Astrocyte (in vitro differentiated cells and primary cell): ENCODE results near the gene SOS2. TPM values are rescaled to one million over a fixed set of nuclear protein-coding genes. Genes with fewer than 3 reads are reported as not detected.

Source experiments
- DNase-seq: peaks from one replicate; pipeline ENCODE4 v3.0.0-alpha.2; 2010; ENCODE audit warnings: low read depth
- FAIRE-seq: peaks from 2 replicates; lab custom pipeline; 2011; peaks lifted over from hg19 to GRCh38; lab: Jason Lieb, UNC
- H2AFZ ChIP-seq: 2 replicates; pipeline ENCODE4 v1.6.0; 2012; ENCODE audit warnings: low read depth, low read length, inconsistent platforms
- H3K27ac ChIP-seq: 2 replicates; pipeline ENCODE4 v1.5.1; 2011; ENCODE audit warnings: low read depth, low read length, inconsistent platforms
- H3K27me3 ChIP-seq: 2 replicates; pipeline ENCODE4 v1.6.0; 2011; ENCODE audit warnings: low read length, inconsistent platforms; ENCODE audit not compliant: insufficient read depth
- H3K36me3 ChIP-seq: 2 replicates; pipeline ENCODE4 v1.5.1; 2011; ENCODE audit warnings: low read length, inconsistent platforms; ENCODE audit not compliant: insufficient read depth
- H3K4me1 ChIP-seq: 2 replicates; pipeline ENCODE4 v1.5.1; 2011; ENCODE audit warnings: low read length, inconsistent platforms; ENCODE audit not compliant: insufficient read depth
- H3K4me2 ChIP-seq: 2 replicates; pipeline ENCODE4 v1.6.0; 2012; ENCODE audit warnings: low read length, inconsistent platforms
- H3K4me3 ChIP-seq: 2 replicates; pipeline ENCODE4 v1.5.1; 2011; ENCODE audit warnings: low read depth, mild to moderate bottlenecking, low read length, inconsistent platforms; ENCODE audit not compliant: insufficient read depth
- H3K79me2 ChIP-seq: 2 replicates; pipeline ENCODE4 v1.6.0; 2012; ENCODE audit warnings: mild to moderate bottlenecking, low read length, inconsistent platforms; ENCODE audit not compliant: insufficient read depth
- H3K9ac ChIP-seq: 2 replicates; pipeline ENCODE4 v1.6.0; 2012; ENCODE audit warnings: mild to moderate bottlenecking, low read length, inconsistent platforms
- H3K9me3 ChIP-seq: 2 replicates; pipeline ENCODE4 v1.5.1; 2012; ENCODE audit warnings: low read depth, mild to moderate bottlenecking, low read length, inconsistent platforms; ENCODE audit not compliant: insufficient read depth
- H4K20me1 ChIP-seq: 2 replicates; pipeline ENCODE4 v1.6.0; 2012; ENCODE audit warnings: low read length, inconsistent platforms; ENCODE audit not compliant: insufficient read depth
- H3K27ac Mint-ChIP-seq: one replicate; pipeline ENCODE4 v1.8.0; 2021; ENCODE audit warnings: mild to moderate bottlenecking, mixed read lengths; ENCODE audit not compliant: unreplicated experiment
- H3K27me3 Mint-ChIP-seq: one replicate; pipeline ENCODE4 v1.8.0; 2021; ENCODE audit warnings: low read depth, mixed read lengths; ENCODE audit not compliant: unreplicated experiment
- H3K36me3 Mint-ChIP-seq: one replicate; pipeline ENCODE4 v1.8.0; 2021; ENCODE audit warnings: low read depth, mixed read lengths; ENCODE audit not compliant: unreplicated experiment
- H3K4me1 Mint-ChIP-seq: one replicate; pipeline ENCODE4 v1.8.0; 2021; ENCODE audit warnings: low read depth, mixed read lengths; ENCODE audit not compliant: unreplicated experiment
- H3K4me3 Mint-ChIP-seq: one replicate; pipeline ENCODE4 v1.8.0; 2021; ENCODE audit warnings: mild to moderate bottlenecking, moderate library complexity, mixed read lengths; ENCODE audit not compliant: unreplicated experiment
- H3K9me3 Mint-ChIP-seq: one replicate; pipeline ENCODE4 v1.8.0; 2021; ENCODE audit warnings: mild to moderate bottlenecking, mixed read lengths; ENCODE audit not compliant: unreplicated experiment
- CTCF ChIP-seq: IDR thresholded peaks from 2 replicates; pipeline ENCODE4 v1.5.1; 2011; ENCODE audit warnings: low read depth, mild to moderate bottlenecking, inconsistent platforms, low read length, moderate library complexity; ENCODE audit not compliant: insufficient read depth
- EZH2 ChIP-seq: IDR thresholded peaks from 2 replicates; pipeline ENCODE4 v1.6.1; 2012; ENCODE audit warnings: mild to moderate bottlenecking, low read length, inconsistent platforms; ENCODE audit not compliant: insufficient read depth
- total RNA-seq: library from RNA; stranded (reverse); gene quantifications from 2 replicates; pipeline ENCODE4 v1.2.1, GENCODE V29; 2021

The SOS2 gene
- total RNA-seq, 1 donor from 2014 or later, result 18.3 TPM

- no peak overlapping the region for H3K4me3 ChIP-seq
- H3K4me1 ChIP-seq, result no peaks in the 10 kb centered on the region
- H3K27ac Mint-ChIP-seq, result no peak overlapping the region
- H3K36me3 ChIP-seq, result no peaks in the 10 kb centered on the region
- H3K36me3 Mint-ChIP-seq, result no peaks in the 10 kb centered on the region
- no peaks in the 10 kb centered on the region for H3K9me3 Mint-ChIP-seq
- no peak overlapping the region for H2AFZ ChIP-seq
- H3K9me3 ChIP-seq, result no peaks in the 10 kb centered on the region
- H3K27ac ChIP-seq, result no peak overlapping the region
- no peaks in the 10 kb centered on the region for H3K27me3 Mint-ChIP-seq
- no peak overlapping the region for H3K4me2 ChIP-seq
- H3K27me3 ChIP-seq, result no peaks in the 10 kb centered on the region
- no peak overlapping the region for H3K4me3 Mint-ChIP-seq
- DNase-seq (no peak), FAIRE-seq (no peak)
- no peaks in the 10 kb centered on the region for H3K4me1 Mint-ChIP-seq
- H3K79me2 ChIP-seq, result peaks cover 83% of the 10 kb centered on the region
- H4K20me1 ChIP-seq, result peaks cover 53% of the 10 kb centered on the region
- H3K9ac ChIP-seq, result no peak overlapping the region
- TF ChIP-seq CTCF, result no peak
- no peak for TF ChIP-seq EZH2
Observed at GRCh38 chr14:50213795-50214194, 17.6 kb downstream of the SOS2 start.

GRCh38 chr14:50212726-50213125 is 18.7 kb downstream of the SOS2 start:
- Histone ChIP-seq H3K79me2 (peaks cover 74% of the 10 kb centered on the region), H3K4me3 (no peak overlapping the region), H2AFZ (no peak overlapping the region), H3K4me2 (no peak overlapping the region), H3K36me3 (no peaks in the 10 kb centered on the region), H3K27ac (no peak overlapping the region), H4K20me1 (peaks cover 47% of the 10 kb centered on the region), H3K9ac (no peak overlapping the region), H3K9me3 (no peaks in the 10 kb centered on the region), H3K4me1 (no peaks in the 10 kb centered on the region), H3K27me3 (no peaks in the 10 kb centered on the region)
- DNase-seq (no peak), FAIRE-seq (no peak)
- H3K27me3 Mint-ChIP-seq, result no peaks in the 10 kb centered on the region
- no peak overlapping the region for H3K4me3 Mint-ChIP-seq
- H3K36me3 Mint-ChIP-seq, result no peaks in the 10 kb centered on the region
- no peaks in the 10 kb centered on the region for H3K4me1 Mint-ChIP-seq
- no peaks in the 10 kb centered on the region for H3K9me3 Mint-ChIP-seq
- no peak for TF ChIP-seq CTCF
- H3K27ac Mint-ChIP-seq, result no peak overlapping the region

- H3K79me2 ChIP-seq, result peaks cover 76% of the 10 kb centered on the region
- Mint-ChIP-seq H3K27me3 (no peaks in the 10 kb centered on the region), H3K36me3 (no peaks in the 10 kb centered on the region)
Observed at GRCh38 chr14:50210074-50210473, 21.3 kb downstream of the SOS2 start.

More at GRCh38 chr14:50210074-50210473, 21.3 kb downstream of the SOS2 start:
- Histone ChIP-seq H3K9me3 (no peaks in the 10 kb centered on the region), H3K27ac (no peak overlapping the region), H3K27me3 (no peaks in the 10 kb centered on the region), H3K36me3 (no peaks in the 10 kb centered on the region), H3K4me1 (no peaks in the 10 kb centered on the region), H3K9ac (no peak overlapping the region), H3K4me2 (no peak overlapping the region), H4K20me1 (peaks cover 50% of the 10 kb centered on the region), H3K4me3 (no peak overlapping the region), H2AFZ (no peak overlapping the region)
- Mint-ChIP-seq H3K4me3 (no peak overlapping the region), H3K4me1 (no peaks in the 10 kb centered on the region), H3K9me3 (no peaks in the 10 kb centered on the region), H3K27ac (no peak overlapping the region)
- TF ChIP-seq EZH2, result no peak
- no peak for TF ChIP-seq CTCF
- no peak for DNase-seq
- no peak for FAIRE-seq
